Measurements from ENCODE around the gene PLA2G1B.

PLA2G1B gene

GRCh38 chr12:120328228-120328627 lies 649 bp upstream of the PLA2G1B start:
- DNase-seq (ENCODE audit: low spot score) (no peak), FAIRE-seq (no peak)

DNA sequence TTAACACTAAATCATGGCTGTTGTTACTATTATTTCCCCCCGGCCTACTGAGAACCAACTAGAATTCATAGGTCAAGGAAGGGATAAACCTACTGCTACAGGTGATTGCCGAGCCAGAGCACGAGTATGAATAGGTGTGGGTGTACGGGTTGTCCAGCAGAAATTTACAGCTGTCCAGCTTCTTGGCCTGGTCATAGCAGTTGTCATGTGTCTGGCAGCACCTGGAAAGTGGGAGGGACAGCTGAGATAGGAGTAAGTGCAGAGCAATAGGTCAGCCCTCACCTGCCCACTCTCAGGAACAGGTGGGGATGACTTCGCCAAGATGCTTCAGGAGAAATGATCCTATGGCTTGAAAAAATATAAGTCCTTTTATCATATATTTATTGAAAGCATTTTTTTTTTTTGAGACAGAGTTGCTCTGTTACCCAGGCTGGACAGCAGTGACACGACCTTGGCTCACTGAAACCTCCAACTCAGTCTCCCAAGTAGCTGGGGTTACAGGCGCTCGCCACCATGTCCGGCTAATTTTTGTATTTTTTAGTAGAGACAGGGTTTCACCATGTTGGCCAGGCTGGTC lies 2.6 kb downstream of the PLA2G1B start:
- no peak for FAIRE-seq

GRCh38 chr12:120323772-120324171 lies 3.8 kb downstream of the PLA2G1B start:
- no peak for DNase-seq (ENCODE audit: low spot score)

More for the DNA sequence above, 2.6 kb downstream of the PLA2G1B start:
- DNase-seq (ENCODE audit: low spot score) = no peak

GRCh38 chr12:120321382-120322202 lies 6.0 kb downstream of the PLA2G1B start:
- DNase-seq (ENCODE audit: low spot score) (no peak), FAIRE-seq (no peak)

More at GRCh38 chr12:120323772-120324171, 3.8 kb downstream of the PLA2G1B start:
- FAIRE-seq = no peak

GRCh38 chr12:120317224-120318105 lies 10.1 kb downstream of the PLA2G1B start:
- DNase-seq (ENCODE audit: low spot score) = peak; percentile 99
- peak; percentile 89 for FAIRE-seq

- DNase-seq (ENCODE audit: low spot score) = no peak
- no peak for FAIRE-seq
Observed at GRCh38 chr12:120316798-120317223, 10.8 kb downstream of the PLA2G1B start.

- DNase-seq (ENCODE audit: low spot score) (peak; percentile 25), FAIRE-seq (no peak)
Observed at GRCh38 chr12:120314220-120314619, 13.4 kb downstream of the PLA2G1B start.

- FAIRE-seq (no peak), DNase-seq (ENCODE audit: low spot score) (peak; percentile 92)
Observed at GRCh38 chr12:120301962-120302815, 25.4 kb downstream of the PLA2G1B start, which contains the start of gene SIRT4. TSS of gene SIRT4 (plus strand) at chr12:120302321. CDS start at chr12:120303562, 1,241 bp downstream.

GRCh38 chr12:120292661-120293531 lies 34.7 kb downstream of the PLA2G1B start, which contains the start of gene RNU4-1:
TSS of gene RNU4-1 (minus strand) at chr12:120293237.
- DNase-seq (ENCODE audit: low spot score) = peak; percentile 38
- FAIRE-seq = no peak

- FAIRE-seq (no peak), DNase-seq (ENCODE audit: low spot score) (no peak)
Observed at GRCh38 chr12:120292411-120292660, 35.2 kb downstream of the PLA2G1B start.

- FAIRE-seq = no peak
- DNase-seq (ENCODE audit: low spot score) = peak; percentile 26
Observed at GRCh38 chr12:120290609-120291305, 36.8 kb downstream of the PLA2G1B start.

DNA sequence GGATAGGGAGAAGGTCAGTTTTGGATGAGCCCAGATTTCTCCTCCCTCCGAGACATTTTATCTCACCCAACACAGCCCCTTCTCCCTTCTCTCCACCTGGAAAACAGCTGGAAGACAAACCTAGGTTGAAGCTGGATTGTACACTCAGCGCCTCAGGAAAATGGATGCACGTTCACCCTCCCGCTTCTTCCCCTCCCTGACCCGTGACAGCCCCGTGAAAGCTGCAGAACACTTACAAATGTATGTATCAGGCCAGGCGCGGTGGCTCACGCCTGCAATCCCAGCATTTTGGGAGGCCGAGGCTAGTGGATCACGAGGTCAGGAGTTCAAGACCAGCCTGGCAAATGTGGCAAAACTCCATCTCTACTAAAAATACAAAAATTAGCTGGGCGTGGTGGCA lies 40.1 kb downstream of the PLA2G1B start:
- FAIRE-seq = no peak
- no peak for DNase-seq (ENCODE audit: low spot score)

DNA sequence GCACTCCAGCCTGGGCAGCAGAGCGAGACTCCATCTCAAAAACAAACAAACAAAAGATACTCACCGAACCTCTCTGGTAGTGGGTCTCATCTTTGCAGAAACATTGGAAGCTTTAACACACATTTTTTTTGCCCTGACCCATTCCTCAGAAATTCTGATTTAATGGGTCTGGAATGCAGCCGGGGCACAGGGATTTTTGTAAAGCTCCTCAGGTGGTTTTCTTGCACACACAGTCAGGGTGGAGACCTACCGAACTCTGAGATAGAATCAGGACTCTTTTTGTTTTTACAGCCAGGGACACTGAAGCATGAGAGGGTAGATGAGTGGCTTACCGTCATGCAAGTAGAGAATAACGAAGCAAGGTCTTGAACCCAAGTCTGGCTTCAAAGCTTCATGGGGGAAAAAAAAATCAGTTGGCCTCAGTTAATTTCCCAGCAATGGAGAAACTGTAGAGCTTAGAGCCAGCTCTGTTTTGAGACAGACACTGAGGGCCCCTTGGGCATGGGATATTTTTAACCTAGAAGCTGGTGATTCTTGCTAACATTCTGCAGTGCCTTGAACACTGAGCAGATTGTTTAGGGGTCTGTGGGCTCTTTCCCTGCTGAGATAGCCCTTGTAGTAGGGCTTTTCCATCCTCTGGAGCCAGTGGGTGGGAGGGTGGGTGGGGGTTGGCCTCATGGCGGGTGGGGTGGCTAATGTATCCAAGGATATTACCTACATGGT lies 40.6 kb downstream of the PLA2G1B start:
- FAIRE-seq = no peak
- DNase-seq (ENCODE audit: low spot score) = no peak

DNA sequence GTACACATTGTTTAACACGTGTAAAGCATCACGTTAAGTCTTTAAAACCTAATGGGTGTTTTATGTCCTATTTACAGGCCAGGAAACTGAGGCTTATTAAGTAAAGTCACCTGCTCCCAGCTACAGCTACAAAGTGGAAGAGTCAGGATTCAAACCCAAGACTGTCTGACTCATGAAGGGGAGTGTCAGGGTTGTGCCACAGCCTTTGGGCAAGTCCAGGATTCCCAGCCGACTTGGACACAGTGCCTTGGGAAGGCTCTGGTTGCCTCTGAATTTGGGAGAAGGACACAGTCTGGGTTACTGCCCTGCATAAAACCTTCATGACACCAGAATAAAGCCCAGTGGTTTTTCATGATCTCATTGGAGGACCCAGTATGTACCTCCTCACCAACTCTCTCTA lies 43.2 kb downstream of the PLA2G1B start:
- FAIRE-seq (no peak), DNase-seq (ENCODE audit: low spot score) (no peak)

DNA sequence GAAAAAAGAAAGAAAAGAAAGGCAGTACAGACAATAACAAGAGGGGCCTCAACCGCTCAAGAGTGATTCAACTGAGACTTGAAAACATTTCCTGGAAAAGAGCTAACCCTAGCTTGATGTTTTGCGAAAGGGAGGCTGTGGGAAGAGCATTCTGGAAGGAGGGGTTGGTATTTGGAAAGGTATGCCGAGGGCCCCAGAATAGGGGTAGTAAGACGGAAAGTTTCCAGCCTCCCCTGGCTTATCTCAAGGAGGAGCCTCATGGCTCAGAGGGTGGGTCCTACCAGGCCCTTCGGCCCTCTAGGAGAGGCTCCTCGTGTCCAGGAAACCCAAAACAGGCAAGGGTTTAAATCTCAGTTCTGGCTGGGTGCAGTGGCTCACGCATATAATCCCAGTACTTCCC lies 44.3 kb downstream of the PLA2G1B start:
- FAIRE-seq = no peak

DNA sequence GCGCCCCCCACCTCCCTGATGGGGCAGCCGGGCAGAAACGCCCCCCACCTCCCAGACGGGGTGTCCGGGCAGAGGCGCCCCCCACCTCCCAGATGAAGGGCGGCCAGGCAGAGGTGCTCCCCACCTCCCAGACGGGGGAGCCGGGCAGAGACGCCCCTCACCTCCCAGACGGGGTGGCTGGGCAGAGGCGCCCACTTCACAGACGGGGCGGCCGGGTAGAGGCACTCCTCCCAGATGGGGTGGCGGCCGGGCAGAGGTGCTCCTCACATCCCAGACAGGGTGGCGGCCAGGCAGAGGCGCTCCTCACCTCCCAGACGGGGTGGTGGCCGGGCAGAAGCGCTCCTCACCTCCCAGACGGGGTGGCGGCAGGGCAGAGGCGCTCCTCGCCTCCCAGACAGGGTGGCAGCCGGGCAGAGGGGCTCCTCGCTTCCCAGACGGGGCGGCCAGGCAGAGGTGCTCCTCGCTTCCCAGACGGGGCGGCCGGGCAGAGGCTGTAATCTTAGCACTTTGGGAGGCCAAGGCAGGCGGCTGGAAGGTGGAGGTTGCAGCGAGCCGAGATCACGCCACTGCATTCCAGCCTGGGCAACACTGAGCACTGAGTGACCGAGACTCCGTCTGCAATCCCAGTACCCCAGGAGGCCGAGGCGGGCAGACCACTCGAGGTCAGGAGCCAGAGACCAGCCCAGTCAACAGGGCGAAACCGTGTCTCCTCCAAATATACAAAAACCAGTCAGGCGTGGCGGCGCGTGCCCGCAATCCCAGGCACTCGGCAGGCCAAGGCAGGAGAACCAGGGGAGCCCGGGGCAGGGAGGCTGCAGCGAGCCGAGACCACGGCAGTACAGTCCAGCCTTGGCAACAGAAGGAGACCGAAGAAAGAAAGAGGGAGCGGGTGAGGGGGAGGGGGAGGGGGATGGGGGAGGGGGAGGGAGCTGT lies 49.2 kb downstream of the PLA2G1B start:
- DNase-seq (ENCODE audit: low spot score) (no peak), FAIRE-seq (no peak)

More for the DNA sequence above, 44.3 kb downstream of the PLA2G1B start:
- no peak for DNase-seq (ENCODE audit: low spot score)

DNA sequence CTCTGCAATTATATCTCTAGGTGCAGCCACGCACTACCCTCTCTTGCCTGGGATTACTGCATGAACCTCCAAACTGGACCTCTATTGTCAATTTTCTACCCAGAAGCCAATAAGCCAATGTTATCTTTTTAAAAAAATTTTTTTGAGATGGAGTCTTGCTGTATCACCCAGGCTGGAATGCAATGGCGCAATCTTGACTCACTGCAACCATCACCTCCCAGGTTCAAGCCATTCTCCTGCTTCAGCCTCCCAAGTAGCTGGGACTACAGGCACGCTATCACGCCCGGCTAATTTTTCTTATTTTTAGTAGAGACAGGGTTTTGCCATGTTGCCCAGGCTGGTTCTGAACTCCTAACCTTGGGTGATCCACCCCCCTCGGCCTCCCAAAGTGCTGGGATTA lies 50.8 kb downstream of the PLA2G1B start:
- DNase-seq (ENCODE audit: low spot score) = no peak
- FAIRE-seq = no peak
